GM21390 (cell line): ENCODE data around the gene GRK1.
"Not testable (repeated sequence)": the region's sequence is repeated elsewhere in the genome, so short reads cannot be mapped to it uniquely, and the experiment has no call there.

ENCODE experiments used
- ATAC-seq: cut with Tn5 transposase; IDR thresholded peaks from one replicate; pipeline ENCODE4 v1.9.1; 2021; ENCODE audit not compliant: unreplicated experiment

GRK1 gene

GRCh38 chr13:113666951-113667701 lies at the start of gene GRK1:
Gene GRK1, plus strand, starts transcription at chr13:113667219. Its CDS starts 168 bp downstream, at chr13:113667387.
- ATAC-seq: no peak

GRCh38 chr13:113617961-113618360 lies 49.1 kb upstream of the GRK1 start:
- ATAC-seq: no peak

GRCh38 chr13:113618455-113618854 lies 48.6 kb upstream of the GRK1 start:
- ATAC-seq: no peak

GRCh38 chr13:113620036-113620796 lies 46.8 kb upstream of the GRK1 start:
- no peak for ATAC-seq

DNA sequence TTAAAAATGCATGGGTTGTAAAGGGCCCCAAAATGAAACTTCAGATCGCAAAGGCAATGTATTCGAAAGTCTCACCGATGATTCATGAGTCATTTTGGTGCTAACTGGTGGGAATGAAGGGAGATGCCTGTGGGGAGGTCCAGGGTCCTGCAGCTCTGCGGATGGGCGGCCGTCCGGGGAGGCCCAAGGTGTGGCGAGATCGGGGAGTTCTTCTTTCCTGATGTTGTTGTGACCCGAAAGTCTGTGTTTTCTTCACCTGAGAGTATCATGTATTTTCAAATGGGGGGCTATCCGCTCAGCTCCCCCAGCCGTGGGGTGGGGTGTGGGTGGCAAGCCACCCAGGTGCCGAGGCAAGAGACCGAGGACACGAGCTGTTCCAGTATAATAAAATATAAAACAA lies 46.0 kb upstream of the GRK1 start:
- ATAC-seq: no peak

DNA sequence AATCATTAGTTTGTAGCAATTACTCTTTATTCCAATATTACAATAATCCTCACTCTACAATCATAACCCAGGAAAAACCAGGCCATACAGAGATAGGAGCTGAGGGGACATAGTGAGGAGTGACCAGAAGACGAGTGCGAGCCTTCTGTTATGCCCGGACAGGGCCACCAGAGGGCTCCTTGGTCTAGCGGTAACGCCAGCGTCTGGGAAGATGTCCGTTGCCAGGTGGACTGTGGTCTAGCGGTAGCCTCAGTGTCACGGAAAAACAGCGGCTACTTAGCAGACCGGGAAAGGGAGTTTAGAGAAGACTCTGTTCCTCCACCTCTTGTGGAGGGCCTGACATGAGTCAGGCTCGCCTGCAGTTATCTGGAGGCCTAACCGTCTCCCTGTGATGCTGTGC lies 45.5 kb upstream of the GRK1 start:
- not testable (repeated sequence) for ATAC-seq

DNA sequence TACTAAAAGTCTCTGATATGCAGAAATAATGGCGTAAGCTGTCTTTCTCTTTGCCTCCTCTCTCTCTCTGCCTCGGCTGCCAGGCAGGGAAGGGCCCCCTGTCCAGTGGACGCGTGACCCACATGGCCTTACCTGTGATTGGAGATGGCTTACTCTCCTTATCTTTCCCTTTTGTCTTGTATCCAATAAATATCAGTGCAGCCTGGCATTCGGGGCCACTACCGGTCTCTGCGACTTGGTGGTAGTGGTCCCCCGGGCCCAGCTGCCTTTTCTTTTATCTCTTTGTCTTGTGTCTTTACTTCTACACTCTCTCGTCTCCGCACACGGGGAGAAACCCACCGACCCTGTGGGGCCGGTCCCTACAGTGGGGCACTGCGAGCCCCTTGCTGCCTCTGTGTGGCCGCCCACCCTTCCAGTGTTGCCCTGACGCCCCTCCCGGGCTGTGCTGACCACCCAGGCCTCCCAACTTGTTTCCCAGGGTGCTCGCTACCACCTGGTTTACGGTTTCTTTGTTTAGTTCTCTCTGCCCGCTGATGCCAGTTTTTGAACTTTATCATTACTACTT lies 45.0 kb upstream of the GRK1 start:
- not testable (repeated sequence) for ATAC-seq

- ATAC-seq: no peak
These were observed 44.1 kb upstream of the GRK1 start for GRCh38 chr13:113622791-113623490.

DNA sequence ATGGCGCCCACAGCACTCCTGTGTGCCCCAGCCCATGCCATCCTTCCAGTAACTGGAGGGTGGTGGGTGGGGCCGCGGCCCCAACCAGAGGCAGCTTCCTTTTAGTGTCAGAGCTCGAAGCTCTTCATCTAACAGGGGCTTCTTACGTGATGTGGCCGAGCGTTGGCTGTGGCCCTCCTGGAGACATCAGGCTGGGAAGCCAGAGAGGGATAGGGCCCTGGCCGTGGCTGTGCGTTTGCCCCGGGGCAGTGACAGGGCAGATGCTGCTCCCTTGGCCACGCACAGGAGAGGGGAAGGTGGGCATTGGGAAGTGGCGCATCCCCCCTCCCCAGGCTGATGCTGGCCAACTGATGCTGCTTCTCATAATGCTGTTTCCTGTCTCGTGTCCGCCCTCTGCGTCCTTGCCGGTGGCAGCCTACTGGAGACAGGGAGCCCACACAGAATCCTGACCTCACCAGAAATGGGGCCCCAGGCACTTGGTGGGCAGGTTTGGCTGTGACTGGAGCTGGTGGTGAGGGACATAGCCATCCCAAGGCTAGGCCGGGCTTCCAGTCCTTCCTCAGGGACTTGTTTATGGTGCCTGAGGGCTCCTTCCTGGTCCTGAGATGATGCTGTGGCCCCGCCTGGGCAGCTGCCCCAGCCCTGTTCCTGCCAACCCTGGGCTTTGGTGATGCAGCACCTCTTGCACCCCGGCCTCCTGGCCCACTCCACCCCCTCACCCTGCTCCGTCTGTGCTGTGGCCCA lies 43.4 kb upstream of the GRK1 start:
- no peak for ATAC-seq

DNA sequence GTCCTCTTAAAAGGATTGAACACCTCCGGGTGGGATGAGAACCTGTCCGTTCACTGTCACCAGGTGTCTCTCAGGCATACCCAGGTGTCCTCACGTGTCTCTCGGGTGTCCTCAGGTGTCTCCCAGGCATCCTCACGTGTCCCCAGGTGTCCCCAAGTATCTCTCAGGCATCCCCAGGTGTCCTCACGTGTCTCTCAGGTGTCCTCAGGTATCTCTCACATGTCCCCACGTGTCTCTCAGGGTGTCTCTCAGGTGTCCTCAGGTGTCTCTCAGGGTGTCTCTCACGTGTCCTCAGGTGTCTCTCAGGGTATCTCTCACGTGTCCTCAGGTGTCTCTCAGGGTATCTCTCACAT lies 42.8 kb upstream of the GRK1 start:
- no peak for ATAC-seq

DNA sequence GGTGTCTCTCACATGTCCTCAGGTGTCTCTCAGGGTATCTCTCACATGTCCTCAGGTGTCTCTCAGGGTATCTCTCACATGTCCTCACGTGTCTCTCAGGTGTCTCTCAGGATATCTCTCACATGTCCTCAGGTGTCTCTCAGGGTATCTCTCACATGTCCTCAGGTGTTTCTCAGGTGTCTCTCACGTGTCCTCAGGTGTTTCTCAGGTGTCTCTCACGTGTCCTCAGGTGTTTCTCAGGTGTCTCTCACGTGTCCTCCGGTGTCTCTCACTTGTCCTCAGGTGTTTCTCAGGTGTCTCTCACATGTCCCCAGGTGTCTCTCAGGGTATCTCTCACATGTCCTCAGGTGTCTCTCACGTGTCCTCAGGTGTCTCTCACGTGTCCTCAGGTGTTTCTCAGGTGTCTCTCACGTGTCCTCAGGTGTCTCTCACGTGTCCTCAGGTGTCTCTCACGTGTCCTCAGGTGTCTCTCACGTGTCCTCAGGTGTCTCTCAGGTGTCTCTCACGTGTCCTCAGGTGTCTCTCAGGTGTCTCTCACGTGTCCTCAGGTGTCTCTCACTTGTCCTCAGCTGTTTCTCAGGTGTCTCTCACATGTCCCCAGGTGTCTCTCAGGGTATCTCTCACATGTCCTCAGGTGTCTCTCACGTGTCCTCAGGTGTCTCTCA lies 42.2 kb upstream of the GRK1 start:
- ATAC-seq: not testable (repeated sequence)

DNA sequence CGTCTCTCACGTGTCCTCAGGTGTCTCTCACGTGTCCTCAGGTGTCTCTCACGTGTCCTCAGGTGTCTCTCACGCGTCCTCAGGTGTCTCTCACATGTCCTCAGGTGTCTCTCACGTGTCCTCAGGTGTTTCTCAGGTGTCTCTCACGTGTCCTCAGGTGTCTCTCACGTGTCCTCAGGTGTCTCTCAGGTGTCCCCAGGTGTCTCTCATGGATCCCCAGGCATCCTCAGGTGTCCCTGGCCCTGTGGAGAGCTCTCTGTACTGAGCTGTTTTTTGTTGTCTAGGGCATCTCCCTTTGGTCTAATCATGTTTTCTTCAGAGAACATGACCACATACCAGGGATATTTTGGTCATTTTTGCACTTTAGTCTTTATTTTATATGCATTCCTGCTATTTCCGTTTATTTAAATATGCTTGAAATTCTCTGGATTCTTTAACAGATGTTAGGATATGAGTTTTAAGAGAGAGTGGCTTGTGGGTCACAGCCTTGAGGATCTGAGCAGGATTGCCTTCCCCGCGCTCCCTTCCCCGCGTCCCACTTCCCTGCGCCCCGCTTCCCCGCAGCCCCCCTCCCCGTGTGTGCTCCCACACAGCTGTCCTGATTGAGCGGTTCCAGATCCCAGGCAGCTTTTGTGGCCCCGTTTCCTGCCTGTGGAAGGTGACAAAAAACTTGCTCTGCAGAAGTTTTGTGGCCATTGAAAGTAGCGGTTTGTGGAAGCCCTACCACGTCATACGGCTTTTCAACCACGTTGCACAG lies 40.9 kb upstream of the GRK1 start:
- no peak for ATAC-seq

DNA sequence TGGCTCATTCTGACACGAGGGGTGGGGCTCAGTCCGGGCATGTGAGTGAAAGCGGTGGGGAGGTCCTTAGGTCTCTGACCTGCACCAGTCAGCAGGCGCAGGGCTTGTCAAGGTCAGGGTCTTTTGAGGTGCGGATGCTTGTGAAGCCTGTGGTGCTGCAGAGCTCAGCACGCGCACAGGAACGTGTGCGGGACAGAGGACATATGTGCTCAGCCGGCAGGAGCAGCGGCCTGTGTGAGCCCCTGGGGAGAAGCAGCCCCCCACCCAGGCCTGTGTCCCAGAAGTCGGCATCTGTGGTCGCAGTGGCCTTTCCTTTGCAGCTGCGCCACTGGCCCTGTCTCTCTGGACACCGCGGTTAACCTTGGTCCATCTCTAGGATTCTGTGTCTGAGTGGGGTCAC lies 39.9 kb upstream of the GRK1 start:
- ATAC-seq: no peak

DNA sequence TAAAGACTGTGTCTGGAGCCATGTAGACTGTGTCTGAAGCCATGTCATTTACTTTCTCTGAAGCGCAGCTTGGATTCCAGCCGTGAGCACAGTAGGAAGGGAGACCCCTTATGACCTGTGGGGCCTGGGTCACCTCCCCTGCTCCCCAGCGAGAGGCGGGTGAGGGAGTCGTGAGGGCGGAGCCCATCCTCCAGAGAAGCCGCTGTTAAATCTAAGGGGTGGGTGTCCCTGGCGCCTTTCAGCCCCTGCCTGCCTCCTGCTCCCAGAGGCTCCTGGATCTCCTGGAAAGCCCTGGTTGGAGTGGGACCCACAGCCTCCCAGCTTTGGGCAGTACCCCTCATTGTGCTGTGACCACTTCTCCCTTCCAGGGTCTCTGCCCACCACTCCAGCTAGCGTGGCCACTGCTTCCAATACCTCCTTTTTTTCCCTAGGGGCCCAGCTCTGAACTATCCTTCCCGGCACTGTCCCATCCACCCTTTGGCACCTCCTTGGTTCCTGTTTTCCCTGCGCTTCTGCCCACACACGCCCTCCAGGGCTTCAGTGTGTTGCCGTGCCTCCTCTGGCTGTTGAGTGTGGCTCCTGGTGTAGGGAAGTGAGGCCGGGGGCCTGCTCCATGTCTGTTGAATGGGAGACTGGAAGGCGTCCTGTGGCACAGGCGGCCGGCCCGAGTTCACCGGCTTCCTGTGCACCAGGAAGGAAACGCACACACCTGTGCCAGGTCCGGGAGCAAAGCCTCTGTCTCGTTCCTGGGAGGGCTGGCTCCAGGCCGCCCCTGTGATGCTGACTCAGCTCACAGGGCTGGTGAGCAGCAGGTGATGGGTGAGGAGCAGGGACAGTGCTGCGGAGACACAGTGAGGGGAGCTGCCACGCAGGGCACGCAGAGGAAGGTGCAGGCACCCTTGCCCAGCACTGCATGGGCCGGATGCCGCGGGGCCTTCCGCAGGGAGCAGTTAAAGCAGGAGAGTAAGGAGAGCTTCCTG lies 38.4 kb upstream of the GRK1 start:
- ATAC-seq: no peak

DNA sequence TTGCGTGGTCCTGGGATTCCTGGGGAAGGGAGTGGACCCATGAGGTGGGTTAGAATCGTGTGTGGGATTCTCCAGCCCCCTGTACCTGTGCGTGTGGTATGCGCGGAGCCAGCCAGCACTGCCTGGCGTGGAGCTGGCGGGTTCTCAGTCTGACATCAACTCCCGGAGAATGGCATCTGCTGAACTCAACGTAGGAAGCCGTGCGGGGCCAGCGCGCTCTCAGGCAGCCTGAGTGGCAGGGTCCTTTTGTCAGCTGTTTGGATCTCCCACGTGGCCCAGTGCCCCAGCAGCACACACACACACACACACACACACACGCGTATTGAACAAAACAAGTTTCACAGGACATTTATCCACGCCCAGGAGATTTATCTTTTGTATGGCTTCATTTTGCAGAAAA lies 37.2 kb upstream of the GRK1 start:
- ATAC-seq: no peak

DNA sequence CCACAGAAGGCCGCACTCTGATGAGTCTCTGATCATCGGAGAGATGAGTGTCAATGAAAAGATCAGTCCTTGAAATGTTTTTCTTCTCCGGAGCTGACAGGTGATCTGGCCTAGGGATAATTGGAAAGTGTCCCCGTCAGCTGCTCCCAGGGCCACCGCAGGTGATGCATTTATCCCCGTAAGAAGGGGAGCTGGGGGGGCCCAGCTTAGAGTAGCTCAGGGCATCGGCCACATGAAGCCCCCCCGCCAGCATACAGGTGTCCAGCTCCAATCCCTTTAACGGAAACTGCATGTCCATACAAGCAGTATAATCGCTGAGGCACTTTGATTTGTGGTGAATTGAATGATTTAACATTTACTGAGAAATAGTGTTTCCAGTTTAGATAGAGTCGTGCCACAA lies 36.7 kb upstream of the GRK1 start:
- ATAC-seq: no peak

- ATAC-seq: no peak
These were observed 36.2 kb upstream of the GRK1 start for GRCh38 chr13:113630804-113631203.

- ATAC-seq: no peak
These were observed 35.5 kb upstream of the GRK1 start for GRCh38 chr13:113631341-113632095.
